Astrocyte (in vitro differentiated cells and primary cell): ENCODE results near the gene BOD1L2. TPM values are rescaled to one million over a fixed set of nuclear protein-coding genes. Genes with fewer than 3 reads are reported as not detected.

ENCODE experiments used
- DNase-seq: peaks from one replicate; pipeline ENCODE4 v3.0.0-alpha.2; 2010; ENCODE audit warnings: low read depth
- FAIRE-seq: peaks from 2 replicates; lab custom pipeline; 2011; peaks lifted over from hg19 to GRCh38; lab: Jason Lieb, UNC
- H2AFZ ChIP-seq: 2 replicates; pipeline ENCODE4 v1.6.0; 2012; ENCODE audit warnings: low read depth, low read length, inconsistent platforms
- H3K27ac ChIP-seq: 2 replicates; pipeline ENCODE4 v1.5.1; 2011; ENCODE audit warnings: low read depth, low read length, inconsistent platforms
- H3K27me3 ChIP-seq: 2 replicates; pipeline ENCODE4 v1.6.0; 2011; ENCODE audit warnings: low read length, inconsistent platforms; ENCODE audit not compliant: insufficient read depth
- H3K36me3 ChIP-seq: 2 replicates; pipeline ENCODE4 v1.5.1; 2011; ENCODE audit warnings: low read length, inconsistent platforms; ENCODE audit not compliant: insufficient read depth
- H3K4me1 ChIP-seq: 2 replicates; pipeline ENCODE4 v1.5.1; 2011; ENCODE audit warnings: low read length, inconsistent platforms; ENCODE audit not compliant: insufficient read depth
- H3K4me2 ChIP-seq: 2 replicates; pipeline ENCODE4 v1.6.0; 2012; ENCODE audit warnings: low read length, inconsistent platforms
- H3K4me3 ChIP-seq: 2 replicates; pipeline ENCODE4 v1.5.1; 2011; ENCODE audit warnings: low read depth, mild to moderate bottlenecking, low read length, inconsistent platforms; ENCODE audit not compliant: insufficient read depth
- H3K79me2 ChIP-seq: 2 replicates; pipeline ENCODE4 v1.6.0; 2012; ENCODE audit warnings: mild to moderate bottlenecking, low read length, inconsistent platforms; ENCODE audit not compliant: insufficient read depth
- H3K9ac ChIP-seq: 2 replicates; pipeline ENCODE4 v1.6.0; 2012; ENCODE audit warnings: mild to moderate bottlenecking, low read length, inconsistent platforms
- H3K9me3 ChIP-seq: 2 replicates; pipeline ENCODE4 v1.5.1; 2012; ENCODE audit warnings: low read depth, mild to moderate bottlenecking, low read length, inconsistent platforms; ENCODE audit not compliant: insufficient read depth
- H4K20me1 ChIP-seq: 2 replicates; pipeline ENCODE4 v1.6.0; 2012; ENCODE audit warnings: low read length, inconsistent platforms; ENCODE audit not compliant: insufficient read depth
- H3K27ac Mint-ChIP-seq: one replicate; pipeline ENCODE4 v1.8.0; 2021; ENCODE audit warnings: mild to moderate bottlenecking, mixed read lengths; ENCODE audit not compliant: unreplicated experiment
- H3K27me3 Mint-ChIP-seq: one replicate; pipeline ENCODE4 v1.8.0; 2021; ENCODE audit warnings: low read depth, mixed read lengths; ENCODE audit not compliant: unreplicated experiment
- H3K36me3 Mint-ChIP-seq: one replicate; pipeline ENCODE4 v1.8.0; 2021; ENCODE audit warnings: low read depth, mixed read lengths; ENCODE audit not compliant: unreplicated experiment
- H3K4me1 Mint-ChIP-seq: one replicate; pipeline ENCODE4 v1.8.0; 2021; ENCODE audit warnings: low read depth, mixed read lengths; ENCODE audit not compliant: unreplicated experiment
- H3K4me3 Mint-ChIP-seq: one replicate; pipeline ENCODE4 v1.8.0; 2021; ENCODE audit warnings: mild to moderate bottlenecking, moderate library complexity, mixed read lengths; ENCODE audit not compliant: unreplicated experiment
- H3K9me3 Mint-ChIP-seq: one replicate; pipeline ENCODE4 v1.8.0; 2021; ENCODE audit warnings: mild to moderate bottlenecking, mixed read lengths; ENCODE audit not compliant: unreplicated experiment
- EZH2 ChIP-seq: IDR thresholded peaks from 2 replicates; pipeline ENCODE4 v1.6.1; 2012; ENCODE audit warnings: mild to moderate bottlenecking, low read length, inconsistent platforms; ENCODE audit not compliant: insufficient read depth
- total RNA-seq: library from RNA; stranded (reverse); gene quantifications from 2 replicates; pipeline ENCODE4 v1.2.1, GENCODE V29; 2021
- TF ChIP-seq, protein P1 (sequence below): IDR thresholded peaks from 2 replicates; pipeline ENCODE4 v1.5.1; 2011; ENCODE audit warnings: low read depth, mild to moderate bottlenecking, inconsistent platforms, low read length, moderate library complexity; ENCODE audit not compliant: insufficient read depth

Gene BOD1L2
- total RNA-seq, 1 donor from 2014 or later: not detected

DNA sequence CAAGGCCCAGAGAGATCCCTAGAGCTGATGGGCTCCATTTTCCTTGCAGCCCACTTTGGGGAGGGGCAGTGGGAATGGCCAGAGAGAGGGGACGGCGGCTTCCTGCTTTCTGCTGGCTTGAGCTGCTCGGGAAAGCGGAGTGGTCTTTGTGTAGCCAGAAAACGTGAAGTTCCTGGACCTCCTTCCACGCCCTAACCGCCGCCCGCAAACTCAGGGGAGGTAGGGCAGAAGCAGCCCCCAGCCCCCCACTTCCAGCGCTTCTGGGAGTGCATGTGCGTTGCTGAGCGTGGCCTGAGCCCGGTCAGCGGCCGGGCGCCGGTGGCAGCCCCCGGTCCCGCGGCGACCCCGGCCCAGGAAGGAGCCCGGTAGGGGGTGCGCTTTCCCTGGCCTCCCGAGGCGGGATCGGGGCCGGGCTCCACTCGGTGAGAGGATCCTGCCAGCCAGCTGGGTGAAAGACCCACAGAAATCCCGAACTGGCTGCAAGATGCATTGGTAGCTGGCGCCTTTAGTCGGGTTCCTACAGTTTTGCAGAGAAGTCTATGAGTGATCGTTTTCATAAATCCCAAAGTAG lies 25.3 kb upstream of the BOD1L2 start:
- Histone ChIP-seq H3K79me2 (no peaks in the 10 kb centered on the region), H3K9me3 (no peaks in the 10 kb centered on the region), H3K4me3 (no peak overlapping the region), H3K4me2 (no peak overlapping the region), H3K9ac (no peak overlapping the region), H3K27ac (no peak overlapping the region), H3K36me3 (no peaks in the 10 kb centered on the region), H2AFZ (no peak overlapping the region), H4K20me1 (no peaks in the 10 kb centered on the region), H3K27me3 (peaks cover 3% of the 10 kb centered on the region), H3K4me1 (no peaks in the 10 kb centered on the region)
- DNase-seq: no peak
- Mint-ChIP-seq H3K36me3 (no peaks in the 10 kb centered on the region), H3K9me3 (no peaks in the 10 kb centered on the region), H3K4me1 (peaks cover 2% of the 10 kb centered on the region), H3K4me3 (no peak overlapping the region), H3K27ac (no peak overlapping the region), H3K27me3 (peaks cover 45% of the 10 kb centered on the region)
- TF ChIP-seq, protein P1, sequence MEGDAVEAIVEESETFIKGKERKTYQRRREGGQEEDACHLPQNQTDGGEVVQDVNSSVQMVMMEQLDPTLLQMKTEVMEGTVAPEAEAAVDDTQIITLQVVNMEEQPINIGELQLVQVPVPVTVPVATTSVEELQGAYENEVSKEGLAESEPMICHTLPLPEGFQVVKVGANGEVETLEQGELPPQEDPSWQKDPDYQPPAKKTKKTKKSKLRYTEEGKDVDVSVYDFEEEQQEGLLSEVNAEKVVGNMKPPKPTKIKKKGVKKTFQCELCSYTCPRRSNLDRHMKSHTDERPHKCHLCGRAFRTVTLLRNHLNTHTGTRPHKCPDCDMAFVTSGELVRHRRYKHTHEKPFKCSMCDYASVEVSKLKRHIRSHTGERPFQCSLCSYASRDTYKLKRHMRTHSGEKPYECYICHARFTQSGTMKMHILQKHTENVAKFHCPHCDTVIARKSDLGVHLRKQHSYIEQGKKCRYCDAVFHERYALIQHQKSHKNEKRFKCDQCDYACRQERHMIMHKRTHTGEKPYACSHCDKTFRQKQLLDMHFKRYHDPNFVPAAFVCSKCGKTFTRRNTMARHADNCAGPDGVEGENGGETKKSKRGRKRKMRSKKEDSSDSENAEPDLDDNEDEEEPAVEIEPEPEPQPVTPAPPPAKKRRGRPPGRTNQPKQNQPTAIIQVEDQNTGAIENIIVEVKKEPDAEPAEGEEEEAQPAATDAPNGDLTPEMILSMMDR: no peak
- no peak for TF ChIP-seq EZH2
- no peak for FAIRE-seq

DNA sequence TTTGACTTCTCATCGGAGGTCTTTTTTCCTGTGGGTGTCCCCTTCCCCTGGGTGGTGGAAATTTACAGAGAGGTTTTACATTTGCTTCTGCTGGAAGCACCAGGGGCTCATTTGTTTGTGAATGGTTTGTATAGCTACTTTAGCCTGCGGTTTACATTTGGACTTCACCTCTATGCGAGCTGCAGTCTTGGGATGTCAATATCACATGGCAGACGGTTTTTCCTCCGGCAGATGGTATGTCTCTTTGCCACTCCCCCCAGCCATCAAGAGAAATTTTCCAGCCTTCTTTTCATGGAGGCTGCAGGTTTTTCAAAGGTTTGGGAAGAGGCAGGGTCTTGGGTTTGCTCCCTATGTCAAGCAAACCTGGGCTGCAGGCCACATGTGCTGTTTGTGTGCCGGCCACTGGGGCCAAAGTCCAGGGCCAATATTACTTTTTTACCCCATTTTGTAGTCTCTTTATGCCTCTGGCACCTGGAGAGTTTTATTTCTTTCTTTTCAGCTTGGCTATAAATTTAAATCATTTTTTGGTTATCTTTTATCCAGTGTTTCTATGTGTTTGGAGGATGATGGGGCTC lies 23.9 kb upstream of the BOD1L2 start:
- FAIRE-seq (no peak), DNase-seq (no peak)
- no peak for TF ChIP-seq EZH2
- TF ChIP-seq, protein P1: no peak
- H3K9me3 ChIP-seq: no peaks in the 10 kb centered on the region
- no peak overlapping the region for H2AFZ ChIP-seq
- Mint-ChIP-seq H3K4me1 (peaks cover 2% of the 10 kb centered on the region), H3K27me3 (peaks cover 45% of the 10 kb centered on the region), H3K4me3 (no peak overlapping the region), H3K36me3 (no peaks in the 10 kb centered on the region), H3K27ac (no peak overlapping the region), H3K9me3 (no peaks in the 10 kb centered on the region)
- H3K27me3 ChIP-seq: peaks cover 3% of the 10 kb centered on the region
- H4K20me1 ChIP-seq: no peaks in the 10 kb centered on the region
- no peak overlapping the region for H3K9ac ChIP-seq
- H3K79me2 ChIP-seq: no peaks in the 10 kb centered on the region
- no peak overlapping the region for H3K4me2 ChIP-seq
- H3K4me3 ChIP-seq: no peak overlapping the region
- H3K27ac ChIP-seq: no peak overlapping the region
- H3K36me3 ChIP-seq: no peaks in the 10 kb centered on the region
- no peaks in the 10 kb centered on the region for H3K4me1 ChIP-seq

DNA sequence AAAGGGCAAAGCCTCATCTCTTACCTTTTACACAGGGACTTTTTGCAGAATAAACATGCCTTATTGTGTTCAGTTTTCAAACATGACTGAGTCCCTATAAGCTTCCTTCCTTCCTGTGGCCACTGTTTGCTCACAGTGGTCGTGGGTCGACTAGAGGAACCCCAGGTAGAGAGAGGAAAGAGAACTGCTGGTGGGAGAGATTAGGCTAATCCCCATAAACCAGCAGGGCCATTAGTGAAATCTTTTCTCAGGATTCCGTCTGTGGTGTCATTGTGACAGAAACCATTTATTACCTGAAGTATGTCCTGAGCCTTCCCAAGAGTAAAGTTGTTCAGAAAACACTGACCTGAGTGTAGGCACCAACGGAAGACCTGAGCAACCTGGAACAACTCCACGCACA lies 21.3 kb upstream of the BOD1L2 start:
- no peak overlapping the region for H3K9ac ChIP-seq
- H3K27ac Mint-ChIP-seq: no peak overlapping the region
- FAIRE-seq (no peak), DNase-seq (no peak)
- peaks cover 2% of the 10 kb centered on the region for H3K4me1 Mint-ChIP-seq
- peaks cover 3% of the 10 kb centered on the region for H3K27me3 ChIP-seq
- peaks cover 53% of the 10 kb centered on the region for H3K27me3 Mint-ChIP-seq
- H2AFZ ChIP-seq: no peak overlapping the region
- no peaks in the 10 kb centered on the region for H3K36me3 ChIP-seq
- no peaks in the 10 kb centered on the region for H3K79me2 ChIP-seq
- H3K4me3 Mint-ChIP-seq: no peak overlapping the region
- H3K9me3 Mint-ChIP-seq: peaks cover 2% of the 10 kb centered on the region
- no peak overlapping the region for H3K27ac ChIP-seq
- no peak overlapping the region for H3K4me2 ChIP-seq
- H3K36me3 Mint-ChIP-seq: no peaks in the 10 kb centered on the region
- TF ChIP-seq, protein P1: no peak
- TF ChIP-seq EZH2: no peak
- no peaks in the 10 kb centered on the region for H4K20me1 ChIP-seq
- no peak overlapping the region for H3K4me3 ChIP-seq
- no peaks in the 10 kb centered on the region for H3K4me1 ChIP-seq
- no peaks in the 10 kb centered on the region for H3K9me3 ChIP-seq
